NCI-H748 (cell line): ENCODE results near the gene NSF.
"Not testable (repeated sequence)": the region's sequence is repeated elsewhere in the genome, so short reads cannot be mapped to it uniquely, and the experiment has no call there.

ENCODE experiments used
- DNase-seq: peaks from one replicate; lab custom pipeline; 2025; ENCODE audit not compliant: unreplicated experiment; lab: John Stamatoyannopoulos, UW

NSF gene

DNA sequence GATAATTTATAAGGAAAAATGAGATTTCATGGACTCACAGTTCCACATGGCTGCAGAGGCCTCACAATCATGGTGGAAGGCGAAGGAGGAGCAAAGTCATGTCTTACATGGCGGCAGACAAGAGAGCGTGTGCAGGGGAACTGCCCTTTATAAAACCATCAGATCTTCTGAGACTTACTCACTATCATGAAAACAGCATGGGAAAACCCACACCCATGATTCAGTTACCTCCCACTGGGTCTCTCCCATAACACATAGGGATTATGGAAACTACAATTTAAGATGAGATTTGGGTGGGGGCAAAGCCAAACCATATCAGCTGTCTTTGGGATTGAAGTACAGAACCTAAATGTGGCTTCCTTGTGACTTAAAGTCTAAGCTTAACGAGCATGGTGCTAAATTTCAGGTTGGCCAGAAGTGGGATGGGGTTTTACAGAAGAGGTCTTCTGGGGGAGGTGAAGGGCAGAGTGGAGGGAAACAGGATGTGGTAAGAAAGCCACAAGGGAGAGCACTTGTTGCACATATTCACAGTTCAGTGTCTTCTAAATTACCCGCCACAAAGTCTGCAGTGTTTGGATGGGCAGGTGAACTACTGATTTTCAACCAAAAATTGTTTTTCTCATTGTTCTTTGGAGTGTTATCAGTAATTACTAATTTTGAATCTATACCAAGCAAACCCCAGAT, 38.4 kb downstream of the NSF start:
- not testable (repeated sequence) for DNase-seq

DNA sequence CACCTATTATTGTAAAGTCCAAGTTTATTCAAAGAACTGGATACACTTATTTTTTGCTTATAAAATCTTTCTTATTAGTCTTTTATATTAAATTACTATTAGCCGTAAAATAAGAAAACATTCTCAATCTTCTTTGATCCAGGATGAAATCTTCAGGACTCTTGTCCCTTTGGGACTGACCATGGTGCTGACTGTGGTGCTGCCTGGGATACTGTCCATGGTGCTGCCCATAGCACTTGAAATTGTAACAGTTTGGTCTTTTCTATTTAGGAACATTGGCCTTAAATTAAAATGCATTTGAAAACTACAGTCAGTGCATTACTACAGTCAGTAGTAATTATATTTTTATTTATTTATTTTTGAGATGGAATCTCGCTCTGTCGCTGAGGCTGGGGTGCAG, 41.7 kb downstream of the NSF start:
- DNase-seq: not testable (repeated sequence)

DNA sequence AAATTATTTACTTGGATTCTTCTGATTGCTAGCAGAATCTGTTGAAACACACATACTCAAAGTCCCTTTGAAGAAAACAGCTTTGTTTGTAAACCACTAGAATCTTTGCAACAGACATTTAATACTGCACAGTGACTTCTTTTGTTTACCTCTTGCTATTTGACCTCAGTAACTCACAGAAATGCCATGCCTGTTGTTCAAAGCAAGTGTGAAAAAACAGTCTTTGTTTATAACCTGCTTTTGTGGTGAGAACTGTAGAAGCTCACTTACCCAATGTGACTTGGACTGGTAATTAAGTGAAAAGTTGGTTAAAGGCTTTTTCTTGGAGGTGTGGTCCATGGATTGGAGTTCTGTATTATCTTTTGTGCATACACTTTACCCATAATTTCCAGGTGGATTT, 44.4 kb downstream of the NSF start:
- DNase-seq: not testable (repeated sequence)

DNA sequence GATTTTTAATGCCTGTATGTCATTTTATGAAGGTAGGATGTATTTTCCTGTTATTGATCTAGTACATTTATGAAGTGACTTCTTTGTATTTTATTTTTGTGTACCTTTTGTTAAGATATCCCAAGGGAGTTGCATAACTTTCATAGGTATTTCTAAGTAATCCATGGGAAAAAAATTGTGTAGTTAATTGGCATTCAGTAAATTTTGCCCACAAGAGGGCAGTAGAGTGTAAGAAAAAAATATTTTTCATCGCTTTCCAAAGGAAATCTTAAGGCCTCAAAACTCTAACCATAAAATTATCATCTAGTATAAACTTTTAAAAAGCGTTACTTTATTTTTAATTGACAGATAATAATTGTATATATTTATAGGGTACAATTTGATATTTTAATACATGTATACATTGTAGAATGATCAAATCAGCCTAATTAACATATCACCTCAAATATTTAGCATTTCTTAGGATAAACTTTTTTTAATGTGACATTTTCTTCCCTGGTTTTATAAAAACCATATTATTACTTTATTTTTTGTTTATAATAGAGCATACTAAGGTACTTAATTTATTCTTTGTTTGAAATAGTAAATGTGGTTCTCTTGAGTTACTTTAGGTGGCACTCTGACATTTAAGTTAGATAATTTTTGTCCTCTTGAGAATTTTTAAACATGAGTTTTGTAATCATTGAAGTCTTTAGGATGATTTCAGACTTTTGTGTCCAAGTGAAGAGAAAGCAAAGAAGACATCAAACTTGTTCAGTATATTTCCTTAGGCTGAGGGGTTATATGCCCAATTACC, 51.6 kb downstream of the NSF start:
- not testable (repeated sequence) for DNase-seq

DNA sequence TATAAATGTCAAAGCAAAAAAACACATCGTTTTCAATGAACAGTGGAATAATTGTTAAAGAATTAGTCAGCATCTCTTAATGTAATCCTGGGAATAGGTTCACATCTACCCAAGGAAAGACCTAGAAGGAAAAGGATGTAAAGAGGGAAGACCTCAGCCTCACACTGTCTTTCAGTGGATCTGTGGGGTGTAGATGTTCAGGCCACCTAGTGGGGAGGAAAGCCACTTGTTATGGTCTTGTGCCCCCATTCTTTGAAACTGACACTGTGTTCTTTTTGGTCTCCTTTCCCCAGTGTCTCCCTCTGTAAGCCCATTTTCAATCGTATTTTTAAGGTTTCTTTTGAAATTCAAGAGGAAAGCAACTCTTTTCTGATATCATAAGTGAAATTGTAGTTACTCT, 56.8 kb downstream of the NSF start:
- not testable (repeated sequence) for DNase-seq

DNA sequence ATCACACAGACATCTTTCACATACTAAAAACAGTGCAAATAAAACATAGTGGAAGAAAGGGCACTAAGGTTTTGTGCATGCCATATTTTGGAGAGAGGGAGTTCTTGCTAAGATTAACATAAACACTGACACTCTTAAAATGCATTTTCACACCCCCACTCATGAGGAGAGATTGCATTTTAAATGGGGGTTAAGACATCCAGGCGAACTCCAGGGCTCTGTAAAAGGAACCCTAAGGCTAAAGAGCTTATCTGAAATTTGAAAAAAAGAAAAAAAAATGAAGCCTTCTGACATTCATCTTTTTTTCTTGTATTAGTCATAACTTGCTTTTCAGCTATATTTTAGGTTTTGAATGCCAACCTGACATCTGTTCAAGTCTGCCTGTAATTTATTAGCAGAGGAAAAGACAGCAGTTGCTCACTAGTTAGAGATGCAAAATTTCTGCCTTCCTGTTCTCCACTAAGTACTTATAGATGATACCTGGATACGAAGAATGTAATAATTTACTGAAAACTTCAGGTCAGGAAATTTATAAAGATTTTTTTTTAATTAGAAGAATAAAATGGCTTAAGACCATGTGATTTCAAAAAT, 57.3 kb downstream of the NSF start:
- DNase-seq: not testable (repeated sequence)

DNA sequence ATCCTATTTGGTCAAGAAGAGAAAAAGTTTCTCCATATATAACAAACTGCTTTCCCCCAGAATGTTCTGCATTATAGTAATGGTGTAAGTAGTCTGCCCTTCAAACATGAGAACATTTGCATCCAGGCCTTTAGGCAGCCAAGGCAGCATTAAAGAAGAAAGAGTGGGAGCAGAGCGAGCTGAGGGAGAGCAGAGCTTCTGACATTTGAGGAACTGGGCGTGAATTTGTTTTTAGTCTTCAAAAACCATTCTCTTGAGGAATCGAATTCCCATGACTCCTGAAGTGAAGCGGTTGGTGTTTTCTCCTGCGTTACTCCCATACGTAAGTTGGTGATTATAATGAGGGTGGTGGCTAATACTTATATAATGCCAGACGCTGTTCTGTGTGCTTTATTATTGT, 58.8 kb downstream of the NSF start:
- DNase-seq: not testable (repeated sequence)

DNA sequence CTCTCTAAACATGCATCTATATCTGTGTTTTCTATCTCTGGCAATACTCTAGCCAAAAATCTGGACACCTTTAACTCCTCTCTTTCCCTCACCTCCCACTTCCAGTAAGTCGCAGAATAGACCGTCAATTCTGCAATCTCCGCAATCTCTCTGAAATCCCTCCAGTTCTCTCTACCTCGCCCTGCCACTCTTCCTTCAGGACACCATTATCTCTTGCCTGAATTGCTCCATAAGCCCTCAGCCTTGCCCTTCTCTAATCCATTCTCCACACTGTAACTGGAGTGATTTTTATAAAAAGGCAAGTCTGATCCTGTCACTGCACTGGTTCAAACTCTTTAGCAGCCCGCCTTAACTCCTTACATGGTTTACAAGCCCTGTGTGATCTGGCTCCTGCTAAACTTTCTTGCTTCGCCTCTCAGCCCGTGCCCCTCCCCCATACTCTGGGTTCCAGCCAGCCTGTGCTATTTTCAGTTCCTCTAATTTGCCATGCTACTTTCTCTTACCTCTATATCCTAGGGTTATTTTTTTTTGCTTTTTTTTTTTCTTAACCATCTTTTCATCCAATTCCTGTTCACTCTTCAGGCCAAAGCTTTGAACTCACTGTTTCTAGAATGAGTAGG, 61.7 kb downstream of the NSF start:
- not testable (repeated sequence) for DNase-seq

DNA sequence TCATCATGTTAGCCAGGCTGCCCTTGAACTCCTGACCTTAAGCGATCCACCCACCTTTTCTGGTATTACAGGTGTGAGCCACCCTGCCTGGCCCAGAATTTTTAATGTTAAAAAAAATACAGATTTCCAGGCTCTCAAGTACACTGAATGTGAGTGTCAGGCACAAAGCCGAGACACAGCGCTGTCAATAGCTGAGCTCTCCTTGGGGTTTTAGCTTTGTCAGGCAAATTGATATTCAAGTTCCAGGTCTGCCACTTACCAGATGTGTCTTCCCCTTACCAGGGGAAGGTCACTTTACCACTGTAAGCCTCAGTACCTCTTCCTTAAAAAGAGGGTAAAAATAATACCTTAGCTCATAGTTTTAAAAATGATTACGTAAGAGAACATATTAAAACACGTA, 67.8 kb downstream of the NSF start:
- DNase-seq: not testable (repeated sequence)

DNA sequence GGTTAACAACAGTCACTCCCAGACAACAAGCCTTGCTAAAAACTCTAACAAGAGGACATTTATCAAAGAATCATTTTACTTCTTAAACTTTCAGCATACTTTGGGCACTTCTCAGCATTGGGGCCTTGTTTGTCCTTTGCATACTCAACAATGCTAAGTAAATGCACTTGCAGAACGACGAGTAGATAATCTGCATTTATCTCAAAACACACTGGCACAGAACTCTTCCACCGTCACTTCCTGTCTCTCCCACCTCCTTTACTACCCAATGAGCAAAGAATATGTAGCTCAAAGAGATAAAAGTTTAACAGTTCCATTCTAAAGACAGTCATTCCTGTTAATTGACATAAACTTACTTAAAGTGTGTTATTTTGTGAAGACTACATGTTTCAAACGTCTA, 69.2 kb downstream of the NSF start:
- not testable (repeated sequence) for DNase-seq

DNA sequence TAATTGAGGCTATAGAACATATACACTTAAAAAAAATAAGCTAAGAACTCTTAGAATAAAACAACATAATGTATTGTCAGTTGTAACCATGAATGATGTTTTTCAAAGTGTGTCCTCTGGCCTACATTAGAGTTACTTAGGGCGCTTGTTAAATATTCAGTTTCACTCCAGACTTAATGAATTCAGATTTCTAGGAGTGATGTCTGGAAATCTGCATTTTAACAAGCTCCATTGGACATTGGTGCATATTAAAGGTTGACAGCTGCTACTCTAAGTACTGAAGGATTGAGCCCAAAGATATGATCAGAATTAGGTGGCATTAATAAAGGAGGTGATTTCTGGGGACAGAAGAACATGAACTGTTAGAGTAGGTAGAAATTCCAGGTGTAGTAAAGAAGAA, 72.7 kb downstream of the NSF start:
- not testable (repeated sequence) for DNase-seq

DNA sequence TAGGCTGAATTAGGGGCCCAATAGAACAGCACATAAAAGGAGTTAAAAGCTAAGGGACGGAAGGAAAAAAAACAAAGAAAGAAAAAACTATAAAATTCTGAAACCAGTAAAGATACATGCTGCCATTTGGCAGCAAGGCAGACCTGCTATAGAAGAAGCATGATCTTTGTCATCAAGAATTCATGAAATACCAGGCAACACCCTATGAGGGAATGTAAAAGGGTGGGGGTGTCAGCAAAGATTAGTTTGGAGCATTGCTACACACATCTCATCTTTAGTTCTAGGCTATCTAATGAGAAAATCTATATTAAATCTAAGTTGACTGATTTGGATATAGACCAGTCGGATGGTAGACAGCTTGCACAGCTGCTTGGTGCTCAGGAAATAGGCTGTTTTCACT, 73.1 kb downstream of the NSF start:
- DNase-seq: not testable (repeated sequence)

DNA sequence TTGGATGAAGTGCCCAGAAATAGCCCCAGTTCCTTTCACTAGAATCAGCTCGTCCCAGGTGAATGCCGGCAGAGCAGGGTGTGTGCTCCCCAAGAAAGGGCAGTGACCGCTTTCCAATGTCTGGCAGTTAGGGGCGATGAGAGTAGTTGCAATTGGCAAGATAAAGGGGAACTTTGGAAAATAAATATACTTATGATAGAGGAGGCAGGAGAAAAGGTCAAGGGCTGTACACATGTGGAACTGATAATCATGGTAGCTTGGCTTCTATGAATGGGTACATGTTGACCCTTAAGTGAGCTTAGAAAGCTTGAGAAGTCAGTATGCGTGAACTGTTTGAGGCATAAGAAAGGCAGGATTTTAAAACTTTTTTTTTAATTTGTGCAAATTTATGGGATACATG, 75.5 kb downstream of the NSF start:
- DNase-seq: not testable (repeated sequence)

DNA sequence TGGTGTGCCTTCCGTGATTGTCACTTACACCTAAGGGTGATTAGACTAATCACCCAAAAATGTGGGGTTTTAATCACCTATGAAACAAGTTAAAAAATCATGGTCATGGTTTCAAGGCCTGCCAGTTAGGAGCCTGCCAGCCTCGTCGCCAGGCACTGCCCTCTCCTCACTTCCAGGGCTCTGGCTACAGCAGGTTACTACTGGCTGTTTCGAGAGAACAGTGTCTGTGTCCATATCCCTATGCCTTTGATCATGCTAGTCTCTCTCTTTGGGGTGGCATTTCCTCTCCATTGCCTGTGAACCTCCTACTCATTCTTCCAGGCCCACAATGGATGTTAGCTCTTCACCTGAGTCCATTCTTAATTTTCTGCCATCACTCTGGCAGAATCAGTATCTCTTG, 80.3 kb downstream of the NSF start:
- not testable (repeated sequence) for DNase-seq

DNA sequence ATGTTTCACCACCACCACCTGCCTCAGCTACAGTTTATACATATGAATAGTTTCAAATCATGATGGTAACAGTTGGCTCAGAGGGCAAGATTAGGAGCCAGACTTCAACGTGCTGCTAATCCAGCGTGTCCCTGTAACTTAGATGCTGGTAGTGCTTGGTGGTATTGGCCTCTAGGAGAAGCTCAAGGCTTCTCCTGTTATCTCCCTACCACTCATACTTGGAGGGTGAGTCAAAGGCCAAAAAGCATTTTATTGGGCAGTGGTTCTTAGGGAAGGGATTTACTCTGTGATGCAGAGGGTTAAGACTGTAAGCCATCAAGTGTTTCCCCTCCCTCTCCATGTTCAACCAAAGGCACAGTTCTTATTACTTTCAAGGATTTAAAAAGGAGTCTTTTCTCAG, 82.3 kb downstream of the NSF start:
- not testable (repeated sequence) for DNase-seq

DNA sequence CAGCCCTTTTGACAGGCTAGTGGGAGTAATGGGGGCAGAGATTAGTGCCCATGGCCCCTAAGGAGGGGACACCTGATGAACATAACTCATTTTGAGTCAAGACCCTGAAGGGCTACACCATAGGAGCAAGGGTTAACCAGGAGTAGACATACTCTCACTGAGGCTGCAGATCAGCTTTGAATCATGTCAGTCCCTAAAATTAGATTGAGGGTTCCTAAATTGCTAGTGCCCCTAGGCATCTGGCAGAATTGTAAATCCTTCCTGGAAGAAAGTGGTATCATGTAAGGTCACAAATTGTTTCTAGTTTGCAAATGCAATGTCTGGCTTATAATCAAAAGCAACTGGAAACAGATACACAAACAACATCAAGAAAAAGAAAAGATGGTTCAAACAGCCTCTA, 87.3 kb downstream of the NSF start:
- not testable (repeated sequence) for DNase-seq

DNA sequence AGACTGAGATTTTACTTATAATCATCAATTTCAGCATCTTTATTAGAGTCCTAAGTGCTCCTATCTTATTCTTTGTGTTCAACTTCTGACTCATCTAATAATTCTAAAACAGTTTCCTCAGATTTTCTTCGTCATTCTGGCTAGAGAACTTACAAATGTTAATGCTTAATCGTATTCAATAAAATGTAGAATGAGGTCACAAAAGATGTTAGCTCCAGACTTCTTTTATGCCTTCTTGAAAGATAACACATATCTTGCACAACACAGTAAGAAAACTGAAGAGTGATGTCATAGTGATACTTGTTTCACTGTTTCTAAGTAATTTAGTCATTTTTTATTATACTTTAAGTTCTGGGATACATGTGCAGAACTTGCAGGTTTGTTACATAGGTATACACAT, 93.2 kb downstream of the NSF start:
- not testable (repeated sequence) for DNase-seq

DNA sequence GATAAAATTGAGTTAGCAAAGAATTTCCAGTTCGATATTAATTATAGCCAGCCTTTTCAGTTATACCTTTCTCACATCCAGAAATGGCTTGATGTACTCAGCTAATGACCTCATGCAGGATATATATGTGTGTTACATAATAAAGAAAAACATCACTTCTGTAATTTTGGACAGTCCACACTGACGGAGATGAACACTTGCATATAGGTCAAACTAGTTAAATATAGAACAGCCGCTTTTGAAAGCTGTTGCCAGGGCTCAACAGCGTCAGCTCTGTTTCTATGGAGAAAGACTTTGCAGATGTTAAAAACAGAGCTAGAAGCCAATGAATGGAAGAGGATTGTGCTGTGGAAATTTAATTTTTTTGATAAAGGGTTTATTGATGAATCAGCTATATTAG, 94.8 kb downstream of the NSF start:
- DNase-seq: not testable (repeated sequence)

DNA sequence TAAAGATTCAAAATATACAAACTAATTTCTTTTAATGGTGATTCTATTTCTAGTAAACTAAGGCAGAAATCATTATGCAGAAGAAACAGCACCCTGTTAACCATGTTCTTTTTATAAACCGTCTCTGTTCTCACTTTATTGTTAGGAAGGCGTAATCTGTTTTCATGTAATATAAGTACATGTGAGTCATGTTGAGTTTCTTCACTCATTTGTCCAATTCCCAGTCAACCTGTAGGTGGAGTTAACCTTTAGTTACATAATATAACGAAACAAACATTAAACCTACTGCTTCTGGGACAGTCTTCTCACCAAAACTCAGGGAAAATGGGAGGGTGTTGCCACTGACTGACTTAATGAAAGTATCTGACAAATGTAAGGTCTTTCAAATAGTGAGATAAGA, 101.7 kb downstream of the NSF start:
- DNase-seq: not testable (repeated sequence)

DNA sequence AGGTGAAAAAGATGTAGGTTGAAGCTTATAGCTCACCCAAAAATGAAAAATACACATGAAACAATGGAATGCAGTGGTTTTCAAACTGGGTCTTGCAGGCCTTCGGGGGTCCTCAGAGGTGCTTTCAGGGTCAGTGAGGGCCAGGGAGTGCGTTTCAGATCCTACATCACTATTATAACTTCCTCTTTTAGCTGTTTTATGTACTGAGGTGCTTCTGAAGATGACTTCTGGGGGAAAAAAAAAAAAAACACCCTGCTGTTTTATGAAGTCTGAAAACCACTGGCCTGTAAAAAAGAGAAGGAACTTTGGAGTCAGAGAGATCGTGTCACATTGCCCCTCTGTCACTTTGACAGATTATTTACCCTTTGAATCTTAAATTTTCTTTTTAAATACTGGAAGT, 102.8 kb downstream of the NSF start:
- DNase-seq: not testable (repeated sequence)

DNA sequence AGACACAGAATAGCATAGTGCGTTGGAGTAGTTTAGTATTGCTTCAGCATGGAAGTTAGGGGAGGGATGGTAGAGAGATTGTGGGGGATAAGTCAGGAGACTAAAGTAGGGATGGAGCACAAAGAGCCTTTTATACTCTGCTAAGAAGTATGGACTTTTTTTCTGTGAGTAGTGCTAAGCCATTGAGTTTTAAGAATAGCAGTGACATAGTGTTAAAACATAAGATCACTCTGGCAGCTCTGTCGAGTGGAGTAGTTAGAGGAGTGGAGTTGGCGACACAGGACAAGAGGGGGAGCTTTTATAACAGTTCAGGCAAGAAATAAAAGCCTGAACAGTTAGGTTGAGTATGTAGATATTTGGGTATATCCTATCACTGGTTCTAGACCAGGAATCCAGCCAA, 106.1 kb downstream of the NSF start:
- DNase-seq: not testable (repeated sequence)

DNA sequence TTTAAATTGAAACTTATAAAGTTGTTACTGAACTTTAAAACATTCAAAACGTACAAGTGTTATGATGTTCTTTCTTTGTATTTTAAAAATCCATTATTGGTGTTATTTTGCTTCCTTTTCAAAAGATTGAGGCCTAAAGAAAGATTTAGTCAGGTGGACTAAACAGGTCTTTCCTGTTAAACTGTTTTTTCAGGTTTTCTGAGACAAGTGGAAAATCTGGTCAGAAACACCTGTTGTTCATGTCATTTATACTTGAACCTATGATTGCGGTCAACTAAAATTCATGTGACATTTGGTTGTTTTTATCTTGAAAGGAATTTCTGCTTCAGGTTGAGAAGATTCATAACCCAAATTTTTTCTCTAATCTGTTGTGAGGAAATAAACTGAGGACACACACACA, 108.5 kb downstream of the NSF start:
- DNase-seq: not testable (repeated sequence)
